K562 (cell line): Measurements from ENCODE around the gene NUP210. TPM values are rescaled to one million over a fixed set of nuclear protein-coding genes. Genes with fewer than 3 reads are reported as not detected.

Source experiments
- ARID3A ChIP-seq: IDR thresholded peaks from 2 replicates; pipeline ENCODE4 v1.6.1; 2012; ENCODE audit warnings: low read depth, low read length, improper control_type of control experiment, borderline replicate concordance
- CCNT2 ChIP-seq: IDR thresholded peaks from 2 replicates; pipeline ENCODE4 v1.6.1; 2011; ENCODE audit warnings: borderline replicate concordance, low read depth, mild to moderate bottlenecking, moderate library complexity, mixed read lengths, low read length; ENCODE audit not compliant: insufficient read length; ENCODE audit errors: extremely low read depth
- KLF16 ChIP-seq: IDR thresholded peaks from 2 replicates; pipeline ENCODE4 v1.6.1; 2016; ENCODE audit warnings: antibody characterized with exemption
- PHF8 ChIP-seq: fragments of 200-600 bp; sonication (generic); IDR thresholded peaks from 2 replicates; pipeline ENCODE4 v1.6.1; 2012; ENCODE audit warnings: mixed run types, mild to moderate bottlenecking, inconsistent platforms, low read length, moderate library complexity, borderline replicate concordance
- SRF ChIP-seq, 2 experiments: fragments of 250-450, 450-650 bp in 1 of 2; sonication (Bioruptor Pico) in 1 of 2; sonication (generic) in 1 of 2; formaldehyde crosslinking; IDR thresholded peaks; 2 replicates each; pipeline versions ENCODE4 v1.5.0 to v1.5.1; 2020 to 2022; ENCODE audit warnings: mild to moderate bottlenecking in 1 of 2, missing genetic modification reagents in 1 of 2
- ZBTB17 ChIP-seq: fragments of 450-650 bp; formaldehyde crosslinking; IDR thresholded peaks from 2 replicates; pipeline ENCODE4 v1.4.0; 2020; ENCODE audit warnings: mild to moderate bottlenecking
- ZFP1 ChIP-seq: fragments of 450-650 bp; formaldehyde crosslinking; IDR thresholded peaks from 2 replicates; pipeline ENCODE4 v1.4.0; 2020; ENCODE audit warnings: mild to moderate bottlenecking, mixed read lengths
- polyA plus RNA-seq, 8 experiments: library from polyadenylated mRNA; depleted of rRNA in 4 of 8; stranded (reverse) in 5 of 8; unstranded in 3 of 8; fragments of >200 nt; fragmentation: Nextera tagmentation in 2 of 8; fragmentation: Illumina TruSeq in 1 of 8; extraction: Ambion mirVana in 2 of 8; extraction: Trizol in 1 of 8; gene quantifications; 2 replicates each; pipeline versions ENCODE4 v1.2.1 to v1.2.3, GENCODE V29; 2011 to 2014; ENCODE audit warnings: inconsistent platforms in 1 of 8, missing spikeins in 1 of 8
- total RNA-seq, 7 experiments: library from RNA; depleted of rRNA in 6 of 7; stranded (reverse); fragments of >200 nt in 6 of 7; fragmentation: Illumina TruSeq in 2 of 7; extraction: Trizol in 2 of 7; gene quantifications; 2 replicates each; pipeline versions ENCODE4 v1.2.1 to v1.2.3, GENCODE V29; 2011 to 2021; ENCODE audit warnings: low replicate concordance in 1 of 7
- TF ChIP-seq, protein P1 (sequence below): fragments of 250-450 bp; sonication (Bioruptor Pico); IDR thresholded peaks from 2 replicates; pipeline ENCODE4 v1.4.0; 2020; ENCODE audit warnings: mild to moderate bottlenecking, moderate library complexity
- TF ChIP-seq, protein P2 (sequence below): IDR thresholded peaks from 2 replicates; pipeline ENCODE4 v1.6.1; 2011; ENCODE audit warnings: borderline replicate concordance, low read depth, mild to moderate bottlenecking, moderate library complexity, low read length; ENCODE audit not compliant: insufficient read depth, poor library complexity, severe bottlenecking
- TF ChIP-seq, protein P3 (sequence below): IDR thresholded peaks from 2 replicates; pipeline ENCODE4 v1.6.1; 2016; ENCODE audit warnings: missing genetic modification characterization, missing compliant biosample characterization

The NUP210 gene
- total and polyA plus RNA-seq, 9 of the 15 experiments (the other 6 are each of a cell fraction or from before 2014, with no cell fraction given) = 1.2 to 138 (median 44.0) TPM

GRCh38 chr3:13452490-13453335 is 32.6 kb upstream of the NUP210 start (continued):
- TF ChIP-seq, protein P1, sequence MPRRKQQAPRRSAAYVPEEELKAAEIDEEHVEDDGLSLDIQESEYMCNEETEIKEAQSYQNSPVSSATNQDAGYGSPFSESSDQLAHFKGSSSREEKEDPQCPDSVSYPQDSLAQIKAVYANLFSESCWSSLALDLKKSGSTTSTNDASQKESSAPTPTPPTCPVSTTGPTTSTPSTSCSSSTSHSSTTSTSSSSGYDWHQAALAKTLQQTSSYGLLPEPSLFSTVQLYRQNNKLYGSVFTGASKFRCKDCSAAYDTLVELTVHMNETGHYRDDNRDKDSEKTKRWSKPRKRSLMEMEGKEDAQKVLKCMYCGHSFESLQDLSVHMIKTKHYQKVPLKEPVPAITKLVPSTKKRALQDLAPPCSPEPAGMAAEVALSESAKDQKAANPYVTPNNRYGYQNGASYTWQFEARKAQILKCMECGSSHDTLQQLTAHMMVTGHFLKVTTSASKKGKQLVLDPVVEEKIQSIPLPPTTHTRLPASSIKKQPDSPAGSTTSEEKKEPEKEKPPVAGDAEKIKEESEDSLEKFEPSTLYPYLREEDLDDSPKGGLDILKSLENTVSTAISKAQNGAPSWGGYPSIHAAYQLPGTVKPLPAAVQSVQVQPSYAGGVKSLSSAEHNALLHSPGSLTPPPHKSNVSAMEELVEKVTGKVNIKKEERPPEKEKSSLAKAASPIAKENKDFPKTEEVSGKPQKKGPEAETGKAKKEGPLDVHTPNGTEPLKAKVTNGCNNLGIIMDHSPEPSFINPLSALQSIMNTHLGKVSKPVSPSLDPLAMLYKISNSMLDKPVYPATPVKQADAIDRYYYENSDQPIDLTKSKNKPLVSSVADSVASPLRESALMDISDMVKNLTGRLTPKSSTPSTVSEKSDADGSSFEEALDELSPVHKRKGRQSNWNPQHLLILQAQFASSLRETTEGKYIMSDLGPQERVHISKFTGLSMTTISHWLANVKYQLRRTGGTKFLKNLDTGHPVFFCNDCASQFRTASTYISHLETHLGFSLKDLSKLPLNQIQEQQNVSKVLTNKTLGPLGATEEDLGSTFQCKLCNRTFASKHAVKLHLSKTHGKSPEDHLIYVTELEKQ (CRISPR knock-in tag) = no peak
- 0 out of 4 replicates have a peak, but pooled peaks of 1 of the 2 experiments have one; percentile 3 for TF ChIP-seq SRF (CRISPR knock-in tag; IDR thresholded peaks at IDR 0.05)
- TF ChIP-seq ARID3A = 0 out of 2 replicates have a peak, but pooled peaks have one; percentile 44
- TF ChIP-seq CCNT2 = no peak
- TF ChIP-seq, protein P2, sequence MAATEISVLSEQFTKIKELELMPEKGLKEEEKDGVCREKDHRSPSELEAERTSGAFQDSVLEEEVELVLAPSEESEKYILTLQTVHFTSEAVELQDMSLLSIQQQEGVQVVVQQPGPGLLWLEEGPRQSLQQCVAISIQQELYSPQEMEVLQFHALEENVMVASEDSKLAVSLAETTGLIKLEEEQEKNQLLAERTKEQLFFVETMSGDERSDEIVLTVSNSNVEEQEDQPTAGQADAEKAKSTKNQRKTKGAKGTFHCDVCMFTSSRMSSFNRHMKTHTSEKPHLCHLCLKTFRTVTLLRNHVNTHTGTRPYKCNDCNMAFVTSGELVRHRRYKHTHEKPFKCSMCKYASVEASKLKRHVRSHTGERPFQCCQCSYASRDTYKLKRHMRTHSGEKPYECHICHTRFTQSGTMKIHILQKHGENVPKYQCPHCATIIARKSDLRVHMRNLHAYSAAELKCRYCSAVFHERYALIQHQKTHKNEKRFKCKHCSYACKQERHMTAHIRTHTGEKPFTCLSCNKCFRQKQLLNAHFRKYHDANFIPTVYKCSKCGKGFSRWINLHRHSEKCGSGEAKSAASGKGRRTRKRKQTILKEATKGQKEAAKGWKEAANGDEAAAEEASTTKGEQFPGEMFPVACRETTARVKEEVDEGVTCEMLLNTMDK = no peak
- TF ChIP-seq ZFP1 (CRISPR knock-in tag) = peak; percentile 65; the same call in 1 of the 2 replicates
- TF ChIP-seq ZBTB17 (CRISPR knock-in tag) = peak; percentile 86
- TF ChIP-seq PHF8 = no peak
- TF ChIP-seq, protein P3, sequence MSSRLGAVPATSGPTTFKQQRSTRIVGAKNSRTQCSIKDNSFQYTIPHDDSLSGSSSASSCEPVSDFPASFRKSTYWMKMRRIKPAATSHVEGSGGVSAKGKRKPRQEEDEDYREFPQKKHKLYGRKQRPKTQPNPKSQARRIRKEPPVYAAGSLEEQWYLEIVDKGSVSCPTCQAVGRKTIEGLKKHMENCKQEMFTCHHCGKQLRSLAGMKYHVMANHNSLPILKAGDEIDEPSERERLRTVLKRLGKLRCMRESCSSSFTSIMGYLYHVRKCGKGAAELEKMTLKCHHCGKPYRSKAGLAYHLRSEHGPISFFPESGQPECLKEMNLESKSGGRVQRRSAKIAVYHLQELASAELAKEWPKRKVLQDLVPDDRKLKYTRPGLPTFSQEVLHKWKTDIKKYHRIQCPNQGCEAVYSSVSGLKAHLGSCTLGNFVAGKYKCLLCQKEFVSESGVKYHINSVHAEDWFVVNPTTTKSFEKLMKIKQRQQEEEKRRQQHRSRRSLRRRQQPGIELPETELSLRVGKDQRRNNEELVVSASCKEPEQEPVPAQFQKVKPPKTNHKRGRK = peak; percentile 5; the same call in 1 of the 2 replicates
- TF ChIP-seq KLF16 = peak; percentile 56
